Measurements from ENCODE around the gene MAST2. TPM values are rescaled to one million over a fixed set of nuclear protein-coding genes. Genes with fewer than 3 reads are reported as not detected.
"Not testable (repeated sequence)": the region's sequence is repeated elsewhere in the genome, so short reads cannot be mapped to it uniquely, and the experiment has no call there.

The MAST2 gene
- total and polyA plus RNA-seq, 2 of the 13 experiments (the other 11 are each of a cell fraction or from before 2014, with no cell fraction given): 15.3 to 23.0 TPM

DNA sequence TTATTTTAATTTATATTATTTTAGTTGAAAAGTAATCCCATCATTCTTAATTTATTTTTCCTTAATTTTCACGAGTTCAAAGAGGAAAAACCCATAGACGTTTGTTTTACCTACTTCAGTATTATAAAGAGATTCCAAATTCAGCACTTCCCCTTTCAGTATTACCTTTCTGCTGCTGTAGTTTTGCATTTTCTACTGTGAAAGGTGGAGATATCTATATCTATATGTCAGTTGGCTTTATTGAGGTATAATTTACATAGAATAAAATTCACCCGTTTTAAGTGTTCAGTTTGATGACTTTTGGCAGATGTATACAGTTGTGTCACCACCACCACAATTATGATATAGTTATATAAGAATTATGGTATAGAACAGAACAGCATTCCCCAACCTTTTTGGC, 33.0 kb downstream of the MAST2 start:
- no peak for FAIRE-seq
- peaks cover 3 to 31% of the 10 kb centered on the region in 2 experiments; a peak in 4 of 5 replicates for H3K36me3 ChIP-seq (replicated peaks in 1 of 2; ENCODE audit: control insufficient read depth in 1 of 2, insufficient read depth in 2 of 2, low read length in 2 of 2)
- H3K9ac ChIP-seq (ENCODE audit: insufficient read depth, low read depth, low read length): no peak overlapping the region
- no peaks in the 10 kb centered on the region for H4K20me1 ChIP-seq (ENCODE audit: insufficient read depth, low read length)
- peaks cover 9% of the 10 kb centered on the region for H3K79me2 ChIP-seq (ENCODE audit: insufficient read depth, low read length)
- H3K4me2 ChIP-seq (ENCODE audit: low read depth, low read length): no peak overlapping the region
- TF ChIP-seq ZMYM4 (CRISPR knock-in tag; IDR thresholded peaks at IDR 0.05) (no peak), RAD51 (IDR thresholded peaks at IDR 0.05; ENCODE audit: borderline replicate concordance) (no peak), PCBP2 (optimal IDR thresholded peaks at IDR 0.05; ENCODE audit: low read depth, low read length, poor library complexity, severe bottlenecking) (no peak), ZNF709 (CRISPR knock-in tag; IDR thresholded peaks at IDR 0.05) (no peak), POLR2A (IDR thresholded peaks at IDR 0.05; ENCODE audit: insufficient read depth in 1 of 2, low read depth in 2 of 2, low read length in 2 of 2) (no peak), SOX6 (IDR thresholded peaks at IDR 0.05) (no peak), SOX6 (CRISPR knock-in tag; IDR thresholded peaks at IDR 0.05) (no peak), ZNF777 (CRISPR knock-in tag; IDR thresholded peaks at IDR 0.05) (no peak), MED13 (CRISPR knock-in tag; IDR thresholded peaks at IDR 0.05) (no peak)
- TF ChIP-seq, protein P1, sequence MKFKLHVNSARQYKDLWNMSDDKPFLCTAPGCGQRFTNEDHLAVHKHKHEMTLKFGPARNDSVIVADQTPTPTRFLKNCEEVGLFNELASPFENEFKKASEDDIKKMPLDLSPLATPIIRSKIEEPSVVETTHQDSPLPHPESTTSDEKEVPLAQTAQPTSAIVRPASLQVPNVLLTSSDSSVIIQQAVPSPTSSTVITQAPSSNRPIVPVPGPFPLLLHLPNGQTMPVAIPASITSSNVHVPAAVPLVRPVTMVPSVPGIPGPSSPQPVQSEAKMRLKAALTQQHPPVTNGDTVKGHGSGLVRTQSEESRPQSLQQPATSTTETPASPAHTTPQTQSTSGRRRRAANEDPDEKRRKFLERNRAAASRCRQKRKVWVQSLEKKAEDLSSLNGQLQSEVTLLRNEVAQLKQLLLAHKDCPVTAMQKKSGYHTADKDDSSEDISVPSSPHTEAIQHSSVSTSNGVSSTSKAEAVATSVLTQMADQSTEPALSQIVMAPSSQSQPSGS (CRISPR knock-in tag; IDR thresholded peaks at IDR 0.05): no peak
- no peak overlapping the region for H3K4me3 ChIP-seq (replicated peaks in 1 of 3; ENCODE audit: insufficient read depth in 1 of 3, low read depth in 2 of 3, low read length in 3 of 3)
- BruUV-seq (replicated peaks): no TSS peak
- H3K4me1 ChIP-seq (ENCODE audit: insufficient read depth, low read length): no peaks in the 10 kb centered on the region
- no peaks in the 10 kb centered on the region for H3K27me3 ChIP-seq (ENCODE audit: control insufficient read depth in 1 of 2, insufficient read depth in 2 of 2, low read length in 2 of 2)
- WGBS (ENCODE audit: low lambda C conversion rate): 94% methylated on average over 3 of the region's 3 CpGs
- intact Hi-C loops (cut with micrococcal nuclease; ENCODE audit: unreplicated experiment) (no loop called here), in situ Hi-C loops (cut with HindIII; ENCODE audit: extremely low pct_ligation_motif_present, low pct_unique_long_range_greater_than_20kb) (no loop called here)
- H3K9me3 ChIP-seq (ENCODE audit: low read length): no peaks in the 10 kb centered on the region
- H3K27ac ChIP-seq (ENCODE audit: extremely low read length, insufficient read depth, low read length): no peak overlapping the region
- DNase-seq (ENCODE audit: low spot score): no peak
- POLR2A ChIA-PET: no interaction called here
- H2AFZ ChIP-seq (ENCODE audit: low read length): no peak overlapping the region
- CTCF ChIA-PET (ENCODE audit: low intra/inter-chr PET ratio, low total read pairs): no interaction called here
- no peak for ATAC-seq

DNA sequence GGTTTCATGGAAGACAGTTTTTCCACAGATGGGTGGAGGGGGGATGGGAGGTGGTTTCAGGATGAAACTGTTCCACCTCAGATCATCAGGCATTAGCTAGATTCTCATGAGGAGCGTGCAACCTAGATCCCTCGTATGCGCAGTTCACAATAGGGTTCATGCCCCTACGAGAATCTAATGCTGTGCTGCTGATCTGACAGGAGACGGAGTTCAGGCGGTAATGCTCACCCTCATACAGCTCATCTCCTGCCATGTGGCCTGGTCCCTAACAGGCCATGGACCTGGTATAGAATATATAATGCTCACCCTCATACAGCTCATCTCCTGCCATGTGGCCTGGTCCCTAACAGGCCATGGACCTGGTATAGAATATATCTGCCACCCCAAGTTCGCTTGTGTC, 33.4 kb downstream of the MAST2 start:
- FAIRE-seq; DNase-seq (ENCODE audit: low spot score); H3K4me3 ChIP-seq (replicated peaks in 1 of 3; ENCODE audit: insufficient read depth in 1 of 3, low read depth in 2 of 3, low read length in 3 of 3); H3K79me2 ChIP-seq (ENCODE audit: insufficient read depth, low read length); H3K4me1 ChIP-seq (ENCODE audit: insufficient read depth, low read length); H3K9ac ChIP-seq (ENCODE audit: insufficient read depth, low read depth, low read length); POLR2A ChIA-PET; CTCF ChIA-PET (ENCODE audit: low intra/inter-chr PET ratio, low total read pairs); ATAC-seq; H3K4me2 ChIP-seq (ENCODE audit: low read depth, low read length); H3K27ac ChIP-seq (ENCODE audit: extremely low read length, insufficient read depth, low read length); in situ Hi-C loops (cut with HindIII; ENCODE audit: extremely low pct_ligation_motif_present, low pct_unique_long_range_greater_than_20kb); H2AFZ ChIP-seq (ENCODE audit: low read length); H3K27me3 ChIP-seq (ENCODE audit: control insufficient read depth in 1 of 2, insufficient read depth in 2 of 2, low read length in 2 of 2); H3K9me3 ChIP-seq (ENCODE audit: low read length); H4K20me1 ChIP-seq (ENCODE audit: insufficient read depth, low read length); intact Hi-C loops (cut with micrococcal nuclease; ENCODE audit: unreplicated experiment); BruUV-seq (replicated peaks): not testable (repeated sequence)
- 98% methylated on average over 7 of the region's 7 CpGs for WGBS (ENCODE audit: low lambda C conversion rate)
- H3K36me3 ChIP-seq (replicated peaks in 1 of 2; ENCODE audit: control insufficient read depth in 1 of 2, insufficient read depth in 2 of 2, low read length in 2 of 2): peaks cover 3 to 29% of the 10 kb centered on the region in 2 experiments; a peak in 4 of 5 replicates

Measured in HepG2 (cell line).